Heart left ventricle (tissue), 16 donors: ENCODE measurements around the gene TAS2R14. TPM values are rescaled to one million over a fixed set of nuclear protein-coding genes. Genes with fewer than 3 reads are reported as not detected.

Experiments used
- ATAC-seq, 4 donors: fragments of 200-7000 bp; cut with Tn5 transposase; one replicate each; pipeline ENCODE4 v1.9.1; 2020 to 2022; ENCODE audit warnings: moderate library complexity in 4 of 4, mild to moderate bottlenecking in 3 of 4, moderate number of reproducible peaks in 1 of 4
- DNase-seq, 5 donors: peaks; one replicate each; pipeline ENCODE4 v3.0.0-alpha.2; 2020
- H3K27ac ChIP-seq, 12 donors: fragments of 200-600 bp; sonication (generic) in 4 of 12; one replicate each; pipeline versions ENCODE4 v1.5.0 to v1.8.0; 2016 to 2022; ENCODE audit warnings: mild to moderate bottlenecking in 2 of 12
- H3K27me3 ChIP-seq, 9 donors: fragments of 200-600 bp; sonication (generic) in 2 of 9; one replicate each; pipeline versions ENCODE4 v1.5.1 to v1.8.0; 2016 to 2022; ENCODE audit warnings: mild to moderate bottlenecking in 3 of 9
- H3K36me3 ChIP-seq, 9 donors: fragments of 200-600 bp; sonication (generic) in 2 of 9; one replicate each; pipeline versions ENCODE4 v1.5.0 to v1.8.0; 2018 to 2022; ENCODE audit warnings: mild to moderate bottlenecking in 2 of 9
- H3K4me1 ChIP-seq, 12 donors: fragments of 200-600 bp; sonication (generic) in 4 of 12; one replicate each; pipeline versions ENCODE4 v1.5.0 to v1.8.0; 2016 to 2022; ENCODE audit warnings: mild to moderate bottlenecking in 3 of 12
- H3K4me3 ChIP-seq, 12 donors: fragments of 200-600 bp; sonication (generic) in 4 of 12; one replicate each; pipeline versions ENCODE4 v1.5.0 to v1.8.0; 2017 to 2022; ENCODE audit warnings: mild to moderate bottlenecking in 9 of 12, moderate library complexity in 4 of 12
- H3K9me3 ChIP-seq, 12 donors: fragments of 200-600 bp; sonication (generic) in 4 of 12; one replicate each; pipeline versions ENCODE4 v1.5.0 to v1.8.0; 2016 to 2022; ENCODE audit warnings: mild to moderate bottlenecking in 1 of 12
- CTCF ChIP-seq, 12 donors: fragments of 200-600 bp; sonication (generic) in 4 of 12; IDR thresholded peaks; one replicate each; pipeline versions ENCODE4 v1.5.0 to v1.8.0; 2018 to 2022; ENCODE audit warnings: antibody characterized with exemption in 12 of 12, mild to moderate bottlenecking in 5 of 12
- POLR2A ChIP-seq, 2 donors: fragments of 450-650 bp; IDR thresholded peaks; one replicate each; pipeline ENCODE4 v1.6.1; 2017; ENCODE audit warnings: antibody characterized with exemption in 2 of 2, mild to moderate bottlenecking in 2 of 2, moderate library complexity in 2 of 2
- WGBS, 4 donors: extraction: QIAGEN DNeasy Blood & Tissue Kit in 2 of 4; methylation state at CpG; one replicate each; pipeline versions ENCODE4 v1.1.5 to v1.1.7; 2013 to 2018; 5-methylcytosine and 5-hydroxymethylcytosine counted together
- intact Hi-C, 10 donors: fragments of 100-400 bp; cut with DNase I; formaldehyde crosslinking; loops; one replicate each; pipeline versions ENCODE4 v1.11.1 to v1.14.2; 2022
- polyA plus RNA-seq, 2 donors: library from polyadenylated mRNA; stranded (reverse); fragments of 200-250 nt; gene quantifications; one replicate each; pipeline ENCODE4 v1.2.3, GENCODE V29; 2013
- total RNA-seq, 9 donors: library from RNA; depleted of rRNA in 2 of 9; stranded (reverse); fragments of >200 nt in 2 of 9; fragmentation: NEBNext Ultra II Directional in 3 of 9; extraction: Animal tissue kit (Norgen Biotek cat#: 25700) in 3 of 9; gene quantifications; one replicate each; pipeline versions ENCODE4 v1.1.0 to v1.2.4, GENCODE V29; 2016 to 2023
- donor health status: ischemic (EF 13 %, LVEDD 7.1; RV severe dilation, severe dysfunction).
- donor health status: healthy with polysubstance abuse.
- donor health status: DM: no; HTN: yes; CAD: no.
- donor health status: DM: no; HTN: no; CAD: no.
- donor health status: ischemic (EF 25% LVEDD 6.9; RV normal size, moderate dysfunction).
- donor health status: ischemic (EF 25% LVEDD 5.7; RV mildly dilated, moderate dysfunction).
- donor health status: healthy.
- donor health status: DM: yes; HTN: yes; CAD: no.
- donor health status: ischemic (EF 35%, LVEDD 5.7; RV mildly dilated, moderate dysfunction).
- donor health status: nonischemic (EF 11% LVEDD 7.7; RV severe dilation, severe dysfunction).
- donor health status: DM: yes; HTN: yes; CAD: no.
- donor health status: PGD.
- donor health status: ischemic (EF 29% LVEDD 5.4; RV normal size, mild dysfunction).
- donor health status: nonischemic (EF 23%, LVEDD 6.1; RV moderate dilation, normal function).

Gene TAS2R14
- total and polyA plus RNA-seq, 11 donors = 0.29 to 1.2 (median 0.70) TPM

- no peak for DNase-seq
- Histone ChIP-seq H3K9me3 (peaks cover 0 to 45% (median 33%) of the 10 kb centered on the region in 12 donors), H3K27ac (no peak overlapping the region), H3K36me3 (peaks cover 0 to 2% (median 0%) of the 10 kb centered on the region in 9 donors), H3K27me3 (no peaks in the 10 kb centered on the region), H3K4me3 (no peak overlapping the region), H3K4me1 (no peaks in the 10 kb centered on the region)
- intact Hi-C loops = no loop called here
- WGBS, 4 donors = 97 to 100% (median 99%) methylated on average over 1 of the region's 1 CpG
- ATAC-seq = no peak
- no peak for TF ChIP-seq POLR2A (IDR thresholded peaks at IDR 0.05)
- TF ChIP-seq CTCF (IDR thresholded peaks at IDR 0.05) = no peak
Observed at GRCh38 chr12:10900972-10901371, 38.1 kb downstream of the TAS2R14 start.

- H3K27ac ChIP-seq = no peak overlapping the region
- no peak for ATAC-seq
- 95 to 100% (median 98%) methylated on average over 1 of the region's 1 CpG for WGBS, 4 donors
- H3K4me1 ChIP-seq = no peaks in the 10 kb centered on the region
- peaks cover 0 to 2% (median 0%) of the 10 kb centered on the region in 9 donors for H3K36me3 ChIP-seq
- H3K27me3 ChIP-seq = no peaks in the 10 kb centered on the region
- H3K9me3 ChIP-seq = peaks cover 0 to 40% (median 31%) of the 10 kb centered on the region in 12 donors
- H3K4me3 ChIP-seq = no peak overlapping the region
- DNase-seq = no peak
- TF ChIP-seq CTCF (IDR thresholded peaks at IDR 0.05) (no peak), POLR2A (IDR thresholded peaks at IDR 0.05) (no peak)
- intact Hi-C loops = no loop called here
Observed at GRCh38 chr12:10900530-10900929, 38.5 kb downstream of the TAS2R14 start.

- H3K4me3 ChIP-seq = no peak overlapping the region
- no peak for TF ChIP-seq POLR2A (IDR thresholded peaks at IDR 0.05)
- no peak for TF ChIP-seq CTCF (IDR thresholded peaks at IDR 0.05)
- H3K27ac ChIP-seq = no peak overlapping the region
- ATAC-seq = no peak
- H3K36me3 ChIP-seq = no peaks in the 10 kb centered on the region
- H3K4me1 ChIP-seq = no peaks in the 10 kb centered on the region
- intact Hi-C loops = no loop called here
- DNase-seq = no peak
- WGBS, 4 donors = 93 to 98% (median 97%) methylated on average over 5 of the region's 5 CpGs
- H3K27me3 ChIP-seq = no peaks in the 10 kb centered on the region
- peaks cover 0 to 5% (median 0%) of the 10 kb centered on the region in 12 donors for H3K9me3 ChIP-seq
Observed at GRCh38 chr12:10896854-10897253, 42.2 kb downstream of the TAS2R14 start.

DNA sequence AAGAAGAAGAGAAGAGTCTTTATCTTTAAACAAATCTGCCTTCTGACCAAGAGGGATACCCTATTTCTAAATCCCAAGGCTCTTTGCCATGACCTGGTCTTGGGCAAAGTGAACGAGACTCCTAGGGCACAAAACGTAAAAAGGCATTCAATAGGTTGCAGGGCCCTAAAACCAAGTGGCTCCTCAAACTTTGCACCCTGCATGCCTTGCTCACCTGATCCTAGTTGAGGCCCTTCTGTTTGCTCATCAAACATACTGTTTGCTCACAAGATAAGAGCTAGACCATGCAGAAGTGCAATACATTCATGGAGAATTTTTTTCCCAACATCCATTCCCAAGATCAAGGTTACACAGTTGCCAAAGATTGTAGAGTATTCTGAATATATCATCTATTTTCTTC, 47.1 kb downstream of the TAS2R14 start:
- TF ChIP-seq POLR2A (IDR thresholded peaks at IDR 0.05) = no peak
- TF ChIP-seq CTCF (IDR thresholded peaks at IDR 0.05) = no peak

More for the DNA sequence above, 47.1 kb downstream of the TAS2R14 start:
- no peak for ATAC-seq
- no peaks in the 10 kb centered on the region for H3K9me3 ChIP-seq
- no peak overlapping the region for H3K27ac ChIP-seq
- 90 to 98% (median 97%) methylated on average over 2 of the region's 2 CpGs for WGBS, 4 donors
- peaks cover 0 to 2% (median 0%) of the 10 kb centered on the region in 9 donors for H3K36me3 ChIP-seq
- no peak overlapping the region for H3K4me3 ChIP-seq
- intact Hi-C loops = no loop called here
- H3K4me1 ChIP-seq = no peaks in the 10 kb centered on the region
- DNase-seq = no peak
- H3K27me3 ChIP-seq = no peaks in the 10 kb centered on the region
